ENCODE measurements around the gene FURIN. TPM values are rescaled to one million over a fixed set of nuclear protein-coding genes. Genes with fewer than 3 reads are reported as not detected.

The FURIN gene
- total RNA-seq, 4 donors from 2014 or later = 28.7 to 71.1 (median 42.4) TPM

- H3K4me3 ChIP-seq = peak overlapping the region in 3 of 4 donors; percentile 65 to 75 (median 69)
- WGBS, 2 donors = 64 to 80% methylated on average over 15 of the region's 15 CpGs
- H3K9me3 ChIP-seq = no peaks in the 10 kb centered on the region
- TF ChIP-seq, protein P1, sequence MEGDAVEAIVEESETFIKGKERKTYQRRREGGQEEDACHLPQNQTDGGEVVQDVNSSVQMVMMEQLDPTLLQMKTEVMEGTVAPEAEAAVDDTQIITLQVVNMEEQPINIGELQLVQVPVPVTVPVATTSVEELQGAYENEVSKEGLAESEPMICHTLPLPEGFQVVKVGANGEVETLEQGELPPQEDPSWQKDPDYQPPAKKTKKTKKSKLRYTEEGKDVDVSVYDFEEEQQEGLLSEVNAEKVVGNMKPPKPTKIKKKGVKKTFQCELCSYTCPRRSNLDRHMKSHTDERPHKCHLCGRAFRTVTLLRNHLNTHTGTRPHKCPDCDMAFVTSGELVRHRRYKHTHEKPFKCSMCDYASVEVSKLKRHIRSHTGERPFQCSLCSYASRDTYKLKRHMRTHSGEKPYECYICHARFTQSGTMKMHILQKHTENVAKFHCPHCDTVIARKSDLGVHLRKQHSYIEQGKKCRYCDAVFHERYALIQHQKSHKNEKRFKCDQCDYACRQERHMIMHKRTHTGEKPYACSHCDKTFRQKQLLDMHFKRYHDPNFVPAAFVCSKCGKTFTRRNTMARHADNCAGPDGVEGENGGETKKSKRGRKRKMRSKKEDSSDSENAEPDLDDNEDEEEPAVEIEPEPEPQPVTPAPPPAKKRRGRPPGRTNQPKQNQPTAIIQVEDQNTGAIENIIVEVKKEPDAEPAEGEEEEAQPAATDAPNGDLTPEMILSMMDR (IDR thresholded peaks at IDR 0.05) = no peak
- TF ChIP-seq POLR2A (IDR thresholded peaks at IDR 0.05) = no peak
- no peak for TF ChIP-seq EP300 (IDR thresholded peaks at IDR 0.05)
- DNase-seq (ENCODE audit: low spot score in 2 of 2) = no peak
- H3K27me3 ChIP-seq = no peaks in the 10 kb centered on the region
- peaks cover 0 to 56% (median 34%) of the 10 kb centered on the region in 4 donors for H3K4me1 ChIP-seq
- no peaks in the 10 kb centered on the region for H3K36me3 ChIP-seq
- H3K27ac ChIP-seq = peak overlapping the region; percentile 67 to 95 (median 93)
Measured at GRCh38 chr15:90930861-90931574, 62.6 kb downstream of the FURIN start.

DNA sequence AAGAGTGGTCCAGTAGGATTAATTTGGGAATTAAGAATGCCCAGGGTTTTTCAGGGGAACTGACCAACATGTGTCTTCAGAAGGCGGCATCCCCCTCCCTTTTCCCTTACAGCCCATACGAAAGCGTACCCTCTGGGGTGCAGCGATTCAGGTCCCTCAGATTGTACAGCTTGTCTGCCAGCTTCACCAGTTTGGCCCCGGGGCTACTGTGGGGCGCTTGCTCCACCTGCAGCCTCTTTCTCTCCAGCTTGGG lies 63.1 kb downstream of the FURIN start:
- 40 to 47% methylated on average over 6 of the region's 6 CpGs for WGBS, 2 donors
- H3K27ac ChIP-seq = peak overlapping the region; percentile 63 to 95 (median 93)
- H3K36me3 ChIP-seq = no peaks in the 10 kb centered on the region
- DNase-seq (ENCODE audit: low spot score in 2 of 2) = no peak
- H3K9me3 ChIP-seq = no peaks in the 10 kb centered on the region
- H3K27me3 ChIP-seq = no peaks in the 10 kb centered on the region
- no peak for TF ChIP-seq EP300 (IDR thresholded peaks at IDR 0.05)
- TF ChIP-seq, protein P1 (IDR thresholded peaks at IDR 0.05) = no peak
- TF ChIP-seq POLR2A (IDR thresholded peaks at IDR 0.05) = no peak
- peak overlapping the region; percentile 63 to 89 (median 71) for H3K4me3 ChIP-seq
- H3K4me1 ChIP-seq = peaks cover 0 to 60% (median 38%) of the 10 kb centered on the region in 4 donors

DNA sequence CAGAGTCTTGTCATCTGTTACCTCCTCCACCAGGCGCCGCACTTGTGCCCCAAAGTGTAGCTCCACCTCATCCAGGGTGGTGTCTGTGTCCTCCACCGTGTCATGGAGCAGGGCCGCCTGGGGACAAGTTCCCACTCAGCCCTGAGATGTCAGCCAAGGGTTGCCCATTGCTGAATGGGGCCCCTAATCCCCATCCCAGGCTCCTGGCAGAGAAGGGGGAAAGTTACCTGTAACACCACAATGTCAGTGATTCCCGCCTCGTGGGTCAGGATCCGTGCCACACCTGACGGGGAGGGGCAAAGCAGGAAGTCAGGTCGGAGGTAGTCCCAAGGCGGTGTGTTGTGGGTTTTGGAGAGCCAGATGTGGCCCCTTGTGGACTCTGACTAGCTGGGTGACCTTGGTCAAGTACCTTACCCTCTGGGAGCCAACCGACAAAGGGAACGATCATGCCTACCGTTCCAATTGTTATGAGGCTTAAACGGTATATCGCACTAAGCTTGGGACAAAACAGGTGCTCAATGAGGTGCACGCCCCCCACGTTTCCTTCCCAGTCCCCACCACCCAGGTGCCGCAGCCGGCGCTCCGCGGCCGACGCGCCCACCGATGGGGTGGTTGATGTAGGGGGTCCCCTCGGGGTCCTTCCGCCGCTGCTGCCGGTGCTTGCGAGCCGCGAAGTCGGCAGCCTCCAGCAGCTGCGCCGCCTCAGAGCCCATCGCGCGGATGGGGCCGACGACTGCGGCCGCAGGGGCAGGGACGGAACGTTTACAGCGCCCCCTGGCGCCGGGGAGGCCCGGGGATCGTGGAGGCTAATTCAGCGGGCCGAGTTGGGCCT lies 63.7 kb downstream of the FURIN start, which contains the start of gene HDDC3:
Gene HDDC3, minus strand, starts transcription at position 722 of the 832 bp plus-strand sequence. Its CDS starts 9 bp downstream, at position 713.
- TF ChIP-seq, protein P1 (IDR thresholded peaks at IDR 0.05) = peak; percentile 91 to 97 (median 96)
- TF ChIP-seq EP300 (IDR thresholded peaks at IDR 0.05) (peak in 1 of 2 donors; percentile 77), POLR2A (IDR thresholded peaks at IDR 0.05) (peak in 1 of 2 donors; percentile 43)
- 1 to 4% methylated on average over 18 to 26 of the region's 52 CpGs for WGBS, 2 donors
- Histone ChIP-seq H3K27ac (peak within 1 kb of the TSS; percentile 63 to 95 (median 93)), H3K4me1 (peaks cover 0 to 66% (median 38%) of the 10 kb centered on the region in 4 donors), H3K4me3 (peak within 1 kb of the TSS; percentile 63 to 89 (median 71)), H3K9me3 (no peaks in the 10 kb centered on the region), H3K36me3 (no peaks in the 10 kb centered on the region), H3K27me3 (no peaks in the 10 kb centered on the region)
- DNase-seq (ENCODE audit: low spot score in 2 of 2) = peak; percentile 77 to 85

DNA sequence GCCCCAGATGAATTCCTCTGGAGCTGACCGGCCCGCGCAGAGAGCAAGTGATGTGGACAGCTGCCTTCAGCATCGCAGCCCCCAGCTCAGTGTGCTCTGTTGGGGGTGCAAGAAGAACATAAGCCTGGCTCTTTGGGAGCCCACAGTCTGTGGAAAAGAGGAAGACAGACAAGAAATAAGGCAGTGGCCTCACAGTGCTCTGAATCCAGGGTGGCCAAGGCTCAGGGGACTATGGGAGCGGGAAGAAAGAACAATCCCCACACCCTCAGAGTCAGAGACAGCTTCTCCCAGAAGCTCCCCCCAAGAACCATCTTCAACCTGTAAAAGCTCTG lies 64.2 kb downstream of the FURIN start:
- peak overlapping the region; percentile 63 to 95 (median 93) for H3K27ac ChIP-seq
- 20 to 21% methylated on average over 4 to 5 of the region's 5 CpGs for WGBS, 2 donors

More for the DNA sequence above, 64.2 kb downstream of the FURIN start:
- DNase-seq (ENCODE audit: low spot score in 2 of 2) = no peak
- peak overlapping the region in 3 of 4 donors; percentile 63 to 73 (median 69) for H3K4me3 ChIP-seq
- H3K4me1 ChIP-seq = peaks cover 0 to 68% (median 38%) of the 10 kb centered on the region in 4 donors
- H3K27me3 ChIP-seq = no peaks in the 10 kb centered on the region
- H3K36me3 ChIP-seq = no peaks in the 10 kb centered on the region
- H3K9me3 ChIP-seq = no peaks in the 10 kb centered on the region
- TF ChIP-seq, protein P1 (IDR thresholded peaks at IDR 0.05) = no peak
- TF ChIP-seq POLR2A (IDR thresholded peaks at IDR 0.05) = no peak
- no peak for TF ChIP-seq EP300 (IDR thresholded peaks at IDR 0.05)

Small RNAs within 50 kb of the gene (small RNA-seq; reads per million reads assigned to genes)
- gene RN7SL363P = not detected

Other genes with a start within 250 kb of the FURIN start
- gene BLM, start 151.2 kb upstream of the FURIN start, total RNA-seq = 1 to 10 TPM in 2 of 4 donors, under 1 TPM in 2; 0.66 to 9.6 (median 1.0) TPM
- 100 to 1,000 TPM in 1 of 4 donors, 10 to 100 TPM in 3; 62.0 to 183 (median 72.1) TPM for gene FES, start 15.9 kb downstream of the FURIN start, total RNA-seq
- gene MAN2A2, start 34.7 kb downstream of the FURIN start, total RNA-seq = 100 to 1,000 TPM in 3 of 4 donors, 10 to 100 TPM in 1; 83.5 to 178 (median 128) TPM
- 10 to 100 TPM; 16.5 to 22.5 (median 18.7) TPM for gene HDDC3, start 64.0 kb downstream of the FURIN start, total RNA-seq
- gene UNC45A, start 66.7 kb downstream of the FURIN start, total RNA-seq = 10 to 100 TPM; 47.7 to 64.2 (median 58.4) TPM
- 10 to 100 TPM in 3 of 4 donors, 1 to 10 TPM in 1; 8.7 to 15.9 (median 12.5) TPM for gene RCCD1, start 86.3 kb downstream of the FURIN start, total RNA-seq
- 10 to 100 TPM; 12.1 to 31.0 (median 14.9) TPM for gene PRC1, start 125.9 kb downstream of the FURIN start, total RNA-seq
- gene VPS33B, start 154.0 kb downstream of the FURIN start, total RNA-seq = 10 to 100 TPM in 2 of 4 donors, 1 to 10 TPM in 2; 8.7 to 10.9 (median 10.1) TPM
- 10 to 100 TPM in 3 of 4 donors, 1 to 10 TPM in 1; 8.3 to 20.5 (median 17.1) TPM for gene SV2B, start 231.7 kb downstream of the FURIN start, total RNA-seq

Data from tibial nerve (tissue), 4 donors.